HG03565 (cell line): ENCODE measurements around the gene JARID2.

Source experiments
- ATAC-seq: cut with Tn5 transposase; IDR thresholded peaks from one replicate; pipeline ENCODE4 v1.9.1; 2021; ENCODE audit warnings: mild to moderate bottlenecking, moderate library complexity; ENCODE audit not compliant: unreplicated experiment

The JARID2 gene

GRCh38 chr6:15512721-15513120, 266.9 kb downstream of the JARID2 start:
- ATAC-seq: no peak

- ATAC-seq: no peak
These were observed 267.4 kb downstream of the JARID2 start for GRCh38 chr6:15513131-15513771.

GRCh38 chr6:15513801-15514711, 268.2 kb downstream of the JARID2 start:
- no peak for ATAC-seq

GRCh38 chr6:15515226-15515625, 269.4 kb downstream of the JARID2 start:
- ATAC-seq: no peak

- no peak for ATAC-seq
These were observed 269.9 kb downstream of the JARID2 start for GRCh38 chr6:15515660-15516375.

GRCh38 chr6:15516378-15516777, 270.5 kb downstream of the JARID2 start:
- no peak for ATAC-seq

GRCh38 chr6:15516923-15517560, 271.2 kb downstream of the JARID2 start:
- no peak for ATAC-seq

GRCh38 chr6:15517600-15517999, 271.7 kb downstream of the JARID2 start:
- ATAC-seq: no peak

GRCh38 chr6:15518057-15518456, 272.2 kb downstream of the JARID2 start:
- no peak for ATAC-seq

- ATAC-seq: no peak
These were observed 273.0 kb downstream of the JARID2 start for GRCh38 chr6:15518878-15519277.

- no peak for ATAC-seq
These were observed 273.8 kb downstream of the JARID2 start for GRCh38 chr6:15519681-15520080.

GRCh38 chr6:15520626-15521203, 274.8 kb downstream of the JARID2 start:
- no peak for ATAC-seq

- no peak for ATAC-seq
These were observed 275.7 kb downstream of the JARID2 start for GRCh38 chr6:15521582-15521981.

- no peak for ATAC-seq
These were observed 276.2 kb downstream of the JARID2 start for GRCh38 chr6:15522026-15522425.

GRCh38 chr6:15522427-15522826, 276.6 kb downstream of the JARID2 start:
- ATAC-seq: no peak

- ATAC-seq: no peak
These were observed 277.1 kb downstream of the JARID2 start for GRCh38 chr6:15522856-15523529.

- ATAC-seq: no peak
These were observed 278.1 kb downstream of the JARID2 start for GRCh38 chr6:15523679-15524630.

GRCh38 chr6:15524861-15525401, 279.1 kb downstream of the JARID2 start:
- ATAC-seq: no peak

GRCh38 chr6:15526212-15526701, 280.4 kb downstream of the JARID2 start:
- ATAC-seq: no peak
